ENCODE data around the gene PPP4R2. TPM values are rescaled to one million over a fixed set of nuclear protein-coding genes. Genes with fewer than 3 reads are reported as not detected.
"Not testable (repeated sequence)": the region's sequence is repeated elsewhere in the genome, so short reads cannot be mapped to it uniquely, and the experiment has no call there.

PPP4R2 gene
- total RNA-seq, 1 donor from 2014 or later, result 55.5 TPM

DNA sequence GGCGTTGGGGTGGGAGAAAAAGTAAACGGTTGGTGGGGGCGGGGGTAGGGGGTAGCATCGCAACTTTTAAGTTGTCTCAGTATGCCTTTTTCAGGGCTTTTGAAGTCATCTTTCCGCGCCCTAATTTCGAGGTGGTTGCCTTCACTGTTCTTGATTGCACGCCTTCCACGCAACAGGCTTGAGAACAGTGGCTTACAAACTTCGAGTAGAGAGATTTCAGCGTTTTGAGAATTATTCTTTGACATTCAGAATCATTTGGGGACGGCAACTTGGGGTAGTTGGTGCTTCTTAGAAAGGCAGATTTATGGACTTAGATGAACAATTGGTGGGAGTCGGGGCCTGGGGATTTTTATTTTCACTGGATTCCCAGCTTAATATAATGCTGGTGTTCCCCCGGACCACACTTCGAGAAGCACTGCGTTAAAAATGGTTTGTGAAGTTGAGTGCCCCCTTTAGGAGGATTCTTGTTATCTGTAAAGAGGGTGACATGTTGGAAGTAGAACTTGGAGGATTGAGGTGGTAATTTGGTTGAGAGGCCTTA is 880 bp downstream of the PPP4R2 start:
- no peak for DNase-seq
- peak overlapping the region; percentile 92 for H3K27ac ChIP-seq (replicated peaks)
- H3K9me3 ChIP-seq (replicated peaks), result no peaks in the 10 kb centered on the region
- TF ChIP-seq, protein P1, sequence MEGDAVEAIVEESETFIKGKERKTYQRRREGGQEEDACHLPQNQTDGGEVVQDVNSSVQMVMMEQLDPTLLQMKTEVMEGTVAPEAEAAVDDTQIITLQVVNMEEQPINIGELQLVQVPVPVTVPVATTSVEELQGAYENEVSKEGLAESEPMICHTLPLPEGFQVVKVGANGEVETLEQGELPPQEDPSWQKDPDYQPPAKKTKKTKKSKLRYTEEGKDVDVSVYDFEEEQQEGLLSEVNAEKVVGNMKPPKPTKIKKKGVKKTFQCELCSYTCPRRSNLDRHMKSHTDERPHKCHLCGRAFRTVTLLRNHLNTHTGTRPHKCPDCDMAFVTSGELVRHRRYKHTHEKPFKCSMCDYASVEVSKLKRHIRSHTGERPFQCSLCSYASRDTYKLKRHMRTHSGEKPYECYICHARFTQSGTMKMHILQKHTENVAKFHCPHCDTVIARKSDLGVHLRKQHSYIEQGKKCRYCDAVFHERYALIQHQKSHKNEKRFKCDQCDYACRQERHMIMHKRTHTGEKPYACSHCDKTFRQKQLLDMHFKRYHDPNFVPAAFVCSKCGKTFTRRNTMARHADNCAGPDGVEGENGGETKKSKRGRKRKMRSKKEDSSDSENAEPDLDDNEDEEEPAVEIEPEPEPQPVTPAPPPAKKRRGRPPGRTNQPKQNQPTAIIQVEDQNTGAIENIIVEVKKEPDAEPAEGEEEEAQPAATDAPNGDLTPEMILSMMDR (IDR thresholded peaks at IDR 0.05; ENCODE audit: borderline replicate concordance), result peak; percentile 42
- no peaks in the 10 kb centered on the region for H3K27me3 ChIP-seq (ENCODE audit: low read depth)
- intact Hi-C loops (cut with micrococcal nuclease), result loop anchor here (10.0 kb wide), 1 partner anchor 57 kb away; no protein-coding TSS in a partner anchor
- peaks cover 62% of the 10 kb centered on the region for H3K4me1 ChIP-seq
- H3K36me3 ChIP-seq, result peaks cover 16% of the 10 kb centered on the region
- peak overlapping the region; percentile 76 for H3K4me3 ChIP-seq

DNA sequence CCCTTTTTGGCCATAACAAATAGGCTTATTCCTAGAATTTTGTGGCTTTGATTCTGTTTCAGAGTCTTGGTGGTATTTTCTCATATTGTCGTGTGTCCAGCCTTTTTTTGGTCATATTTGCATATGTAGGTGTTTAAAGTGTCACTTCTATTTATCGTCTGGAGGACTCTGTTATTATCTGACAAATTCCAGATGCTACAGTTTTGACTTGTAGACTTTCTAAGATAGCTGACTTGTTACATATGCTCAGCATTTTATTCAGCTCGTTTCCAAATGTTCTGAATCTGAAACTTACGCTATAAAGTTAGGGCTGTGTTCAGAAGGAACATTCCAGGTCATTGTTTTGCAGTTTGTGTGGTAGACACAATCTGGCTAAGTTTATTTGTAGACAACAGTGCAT is 1.9 kb downstream of the PPP4R2 start:
- Histone ChIP-seq H3K4me1 (peaks cover 72% of the 10 kb centered on the region), H3K27ac (replicated peaks) (peak overlapping the region; percentile 92), H3K36me3 (peaks cover 16% of the 10 kb centered on the region)

DNA sequence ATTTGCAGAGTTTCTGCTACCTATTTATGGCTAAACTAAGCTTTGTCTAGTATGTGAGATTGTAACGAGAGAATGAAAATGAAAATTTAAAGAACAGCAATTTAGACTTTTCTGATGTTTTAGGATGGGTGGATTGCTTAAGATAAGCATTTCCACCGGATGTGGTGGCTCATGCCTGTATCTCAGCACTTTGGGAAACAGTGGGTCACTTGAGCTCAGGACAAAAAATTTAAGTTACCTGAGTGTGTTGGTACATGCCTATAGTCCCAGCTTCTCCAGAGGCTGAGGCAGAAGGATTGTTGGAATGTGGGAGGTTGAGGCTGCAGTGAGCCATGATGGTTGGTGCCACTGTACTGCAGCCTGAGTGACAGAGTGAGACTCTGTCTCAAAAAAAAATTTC is 3.3 kb downstream of the PPP4R2 start:
- no peak for DNase-seq
- H3K4me1 ChIP-seq, result peaks cover 83% of the 10 kb centered on the region
- TF ChIP-seq, protein P1 (IDR thresholded peaks at IDR 0.05; ENCODE audit: borderline replicate concordance), result no peak
- peak overlapping the region; percentile 32 for H3K27ac ChIP-seq (replicated peaks)
- intact Hi-C loops (cut with micrococcal nuclease), result loop anchor here (10.0 kb wide), 1 partner anchor 55 kb away; no protein-coding TSS in a partner anchor
- peak overlapping the region; percentile 76 for H3K4me3 ChIP-seq
- H3K36me3 ChIP-seq, result peaks cover 16% of the 10 kb centered on the region
- no peaks in the 10 kb centered on the region for H3K27me3 ChIP-seq (ENCODE audit: low read depth)
- no peaks in the 10 kb centered on the region for H3K9me3 ChIP-seq (replicated peaks)

More for the DNA sequence above, 1.9 kb downstream of the PPP4R2 start:
- intact Hi-C loops (cut with micrococcal nuclease), result loop anchor here (10.0 kb wide), 1 partner anchor 56 kb away; no protein-coding TSS in a partner anchor
- no peak for DNase-seq
- TF ChIP-seq, protein P1 (IDR thresholded peaks at IDR 0.05; ENCODE audit: borderline replicate concordance), result no peak
- Histone ChIP-seq H3K4me3 (peak overlapping the region; percentile 76), H3K9me3 (replicated peaks) (no peaks in the 10 kb centered on the region), H3K27me3 (ENCODE audit: low read depth) (no peaks in the 10 kb centered on the region)

DNA sequence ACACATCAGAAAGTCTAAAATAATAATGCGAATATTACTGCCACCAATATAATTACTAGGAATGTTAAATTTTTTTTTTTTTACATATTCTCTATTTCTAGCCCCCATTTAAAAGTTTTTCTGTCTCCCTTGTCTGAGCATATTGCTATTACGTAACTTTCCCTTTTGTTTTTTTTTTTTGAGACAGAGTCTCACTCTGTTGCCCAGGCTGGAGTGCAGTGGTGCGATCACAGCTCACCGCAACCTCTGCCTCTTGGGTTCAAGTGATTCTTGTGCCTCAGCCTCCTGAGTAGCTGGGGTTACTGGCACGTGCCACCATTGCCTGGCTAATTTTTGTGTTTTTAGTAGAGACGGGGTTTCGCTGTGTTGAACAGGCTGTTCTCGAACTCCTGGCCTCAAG is 6.4 kb downstream of the PPP4R2 start:
- intact Hi-C loops (cut with micrococcal nuclease), result not testable (repeated sequence)
- peak overlapping the region; percentile 47 for H3K27ac ChIP-seq (replicated peaks)

DNA sequence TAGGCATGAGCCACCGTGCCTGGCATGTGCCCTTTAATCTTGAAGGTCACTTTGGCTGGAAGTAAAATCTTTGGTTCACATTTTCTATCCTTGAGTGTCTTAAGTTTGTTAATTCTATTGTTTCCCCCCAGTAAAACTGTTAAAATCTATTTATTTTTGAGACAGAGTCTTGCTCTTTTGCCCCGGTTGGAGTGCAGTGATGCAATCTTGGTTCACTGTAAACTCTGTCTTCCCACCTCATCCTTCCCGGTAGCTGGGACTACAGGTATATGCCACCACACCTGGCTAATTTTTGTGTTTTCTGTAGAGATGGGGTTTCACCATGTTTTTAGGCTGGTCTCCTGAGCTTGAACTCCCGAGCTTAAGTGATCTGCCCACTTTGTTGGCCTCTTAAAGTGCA is 7.7 kb downstream of the PPP4R2 start:
- intact Hi-C loops (cut with micrococcal nuclease), result no loop called here
- Histone ChIP-seq H3K27ac (replicated peaks) (peak overlapping the region; percentile 47), H3K36me3 (peaks cover 30% of the 10 kb centered on the region)

More for the DNA sequence above, 6.4 kb downstream of the PPP4R2 start:
- DNase-seq; H3K4me3 ChIP-seq; H3K27me3 ChIP-seq (ENCODE audit: low read depth); H3K9me3 ChIP-seq (replicated peaks): not testable (repeated sequence)
- H3K36me3 ChIP-seq, result peaks cover 30% of the 10 kb centered on the region
- H3K4me1 ChIP-seq, result peaks cover 95% of the 10 kb centered on the region

More for the DNA sequence above, 7.7 kb downstream of the PPP4R2 start:
- no peak for DNase-seq
- H3K9me3 ChIP-seq (replicated peaks), result no peaks in the 10 kb centered on the region
- TF ChIP-seq, protein P1 (IDR thresholded peaks at IDR 0.05; ENCODE audit: borderline replicate concordance), result no peak
- peaks cover 95% of the 10 kb centered on the region for H3K4me1 ChIP-seq
- no peak overlapping the region for H3K4me3 ChIP-seq
- H3K27me3 ChIP-seq (ENCODE audit: low read depth), result no peaks in the 10 kb centered on the region
